ENCODE results near the gene COPS3. TPM values are rescaled to one million over a fixed set of nuclear protein-coding genes. Genes with fewer than 3 reads are reported as not detected.

COPS3 gene
- total RNA-seq, 3 donors from 2014 or later = 35.9 to 60.5 (median 42.2) TPM

DNA sequence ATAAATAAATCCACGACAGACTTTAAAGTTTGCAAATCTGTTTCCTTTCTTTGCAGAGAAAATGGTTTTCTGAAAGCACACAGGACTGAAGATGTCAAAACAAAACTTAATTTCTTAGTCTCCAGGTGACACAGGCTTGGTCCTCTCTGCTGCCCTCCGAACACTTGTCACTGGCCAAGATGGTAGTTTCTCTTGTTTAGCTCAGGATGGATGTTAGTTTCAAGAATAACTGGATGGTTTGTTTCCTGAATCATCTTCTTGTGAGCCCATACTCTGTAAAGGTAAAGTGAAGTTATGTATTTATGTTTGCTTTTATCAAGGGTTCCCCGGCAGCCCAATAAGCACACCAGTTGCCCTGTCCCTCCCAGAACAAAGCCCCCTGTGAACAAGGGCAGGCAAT, 34.2 kb downstream of the COPS3 start:
- no peak for ATAC-seq
- no peaks in the 10 kb centered on the region for H3K9me3 ChIP-seq
- peaks cover 12% of the 10 kb centered on the region for H3K36me3 ChIP-seq (ENCODE audit: low read depth)
- no peak for TF ChIP-seq CTCF (IDR thresholded peaks at IDR 0.05)
- no peaks in the 10 kb centered on the region for H3K4me1 ChIP-seq (ENCODE audit: low read depth)
- intact Hi-C loops (cut with DNase I, micrococcal nuclease) = no loop called here
- H3K4me3 ChIP-seq = no peak overlapping the region
- no peak for DNase-seq

GRCh38 chr17:17243163-17243562, 37.9 kb downstream of the COPS3 start:
- no peak overlapping the region for H3K4me3 ChIP-seq
- ATAC-seq (no peak), DNase-seq (no peak)
- no peak for TF ChIP-seq CTCF (IDR thresholded peaks at IDR 0.05)
- H3K36me3 ChIP-seq (ENCODE audit: low read depth) = peaks cover 12% of the 10 kb centered on the region
- intact Hi-C loops (cut with DNase I, micrococcal nuclease) = no loop called here
- H3K4me1 ChIP-seq (ENCODE audit: low read depth) = peaks cover 2% of the 10 kb centered on the region
- no peaks in the 10 kb centered on the region for H3K9me3 ChIP-seq

- ATAC-seq = no peak
- no peak for DNase-seq
- intact Hi-C loops (cut with DNase I, micrococcal nuclease) = no loop called here
- H3K36me3 ChIP-seq (ENCODE audit: low read depth) = peaks cover 7% of the 10 kb centered on the region
- H3K4me3 ChIP-seq = no peak overlapping the region
- no peak for TF ChIP-seq CTCF (IDR thresholded peaks at IDR 0.05)
- H3K9me3 ChIP-seq = no peaks in the 10 kb centered on the region
- peaks cover 7% of the 10 kb centered on the region for H3K4me1 ChIP-seq (ENCODE audit: low read depth)
Measured at GRCh38 chr17:17242246-17242645, 38.8 kb downstream of the COPS3 start.

DNA sequence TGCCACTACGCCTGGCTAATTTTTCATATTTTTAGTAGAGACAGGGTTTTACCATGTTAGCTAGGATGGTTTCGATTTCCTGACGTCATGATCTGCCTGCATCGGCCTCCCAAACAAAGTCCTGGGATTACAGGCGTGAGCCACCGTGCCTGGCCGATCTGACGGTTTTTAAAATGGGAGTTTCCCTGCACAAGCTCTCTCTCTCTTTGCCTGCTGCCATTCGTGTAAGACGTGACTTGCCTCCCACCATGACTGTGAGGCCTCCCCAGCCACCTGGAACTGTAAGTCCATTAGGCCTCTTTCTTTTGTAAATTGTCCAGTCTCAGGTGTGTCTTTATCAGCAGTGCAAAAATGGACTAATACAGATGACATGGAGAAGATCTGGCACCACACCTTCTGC, 39.4 kb downstream of the COPS3 start:
- DNase-seq (no peak), ATAC-seq (no peak)
- peaks cover 7% of the 10 kb centered on the region for H3K4me1 ChIP-seq (ENCODE audit: low read depth)
- TF ChIP-seq CTCF (IDR thresholded peaks at IDR 0.05) = no peak
- H3K9me3 ChIP-seq = no peaks in the 10 kb centered on the region
- H3K36me3 ChIP-seq (ENCODE audit: low read depth) = peaks cover 1% of the 10 kb centered on the region
- H3K4me3 ChIP-seq = no peak overlapping the region
- intact Hi-C loops (cut with DNase I, micrococcal nuclease) = no loop called here

- no peak for TF ChIP-seq CTCF (IDR thresholded peaks at IDR 0.05)
- Histone ChIP-seq H3K4me1 (ENCODE audit: low read depth) (peaks cover 13% of the 10 kb centered on the region), H3K9me3 (no peaks in the 10 kb centered on the region), H3K4me3 (no peak overlapping the region), H3K36me3 (ENCODE audit: low read depth) (no peaks in the 10 kb centered on the region)
- intact Hi-C loops (cut with DNase I, micrococcal nuclease) = no loop called here
- no peak for ATAC-seq
- no peak for DNase-seq
Measured at GRCh38 chr17:17239832-17240231, 41.2 kb downstream of the COPS3 start.

Measured in mucosa of descending colon (tissue), 3 donors.